HG02798 (cell line): ENCODE results near the gene EFCAB3.
"Not testable (repeated sequence)": the region's sequence is repeated elsewhere in the genome, so short reads cannot be mapped to it uniquely, and the experiment has no call there.

ENCODE experiments used
- ATAC-seq: cut with Tn5 transposase; IDR thresholded peaks from one replicate; pipeline ENCODE4 v1.9.1; 2021; ENCODE audit warnings: mild to moderate bottlenecking; ENCODE audit not compliant: unreplicated experiment, poor library complexity

EFCAB3 gene

DNA sequence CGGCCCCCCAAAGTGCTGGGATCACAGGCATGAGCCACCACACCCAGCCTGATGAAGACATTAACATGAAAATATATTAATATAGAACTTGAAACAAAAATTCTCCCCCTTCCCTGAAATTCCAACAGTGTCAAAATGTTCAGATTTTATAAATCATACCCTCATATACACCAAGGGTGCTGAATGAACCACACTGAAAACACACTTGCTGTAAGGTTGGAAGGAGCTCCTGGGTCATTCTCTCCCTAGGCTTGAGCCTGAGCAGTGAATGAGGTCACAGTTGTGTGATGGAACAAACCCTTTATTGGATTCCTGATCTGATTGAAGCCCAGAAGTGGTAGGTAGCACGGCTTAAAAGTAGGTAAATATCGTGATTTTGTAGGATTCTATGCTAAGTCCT is at the start of gene EFCAB3:
Gene EFCAB3 (plus strand): TSS at position 301 of the 400 bp plus-strand sequence. CDS start 2,427 bp downstream, outside the sequence.
- ATAC-seq, result no peak

DNA sequence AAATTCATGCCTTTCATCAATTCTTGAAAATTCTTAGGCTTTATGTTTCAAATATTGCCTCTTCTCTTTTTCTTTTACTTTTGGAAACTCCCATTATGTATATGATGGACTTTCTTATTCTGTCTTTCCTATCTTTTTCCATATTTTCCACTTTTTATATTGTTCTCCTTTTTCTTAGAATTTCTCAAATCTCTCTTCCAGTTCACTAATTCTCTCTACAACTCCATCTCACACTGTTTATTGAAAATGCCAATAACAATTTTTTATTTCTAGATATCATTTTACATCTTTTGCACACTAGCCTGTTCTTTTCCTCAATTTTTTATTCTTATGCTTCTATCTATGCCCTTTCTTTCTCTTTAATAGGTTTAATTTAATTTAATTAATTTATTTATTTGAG is 43.8 kb upstream of the EFCAB3 start:
- no peak for ATAC-seq

DNA sequence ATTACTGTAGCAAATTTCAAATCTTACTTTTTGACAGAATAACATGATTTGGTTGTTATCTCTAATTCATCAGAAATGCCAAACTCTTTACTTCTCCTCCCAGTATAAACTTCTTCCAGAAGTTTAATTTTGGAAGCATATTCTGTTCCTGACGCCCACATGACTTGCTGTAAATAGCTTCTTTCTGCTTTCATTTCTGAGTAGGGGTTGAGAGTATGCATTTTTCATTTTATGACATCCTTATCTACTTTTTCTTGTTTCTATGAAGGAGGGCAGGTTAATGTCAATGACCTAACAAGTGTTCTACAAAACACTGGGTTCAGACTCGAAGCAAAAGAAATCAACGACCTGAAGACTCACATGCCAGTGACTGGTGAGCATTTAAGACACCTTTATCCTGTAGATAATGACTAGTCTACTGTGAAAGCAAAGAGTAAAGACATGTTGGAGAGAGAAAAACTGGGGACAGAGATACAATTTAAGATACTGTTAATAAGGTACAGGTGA is 36.5 kb upstream of the EFCAB3 start:
- no peak for ATAC-seq

DNA sequence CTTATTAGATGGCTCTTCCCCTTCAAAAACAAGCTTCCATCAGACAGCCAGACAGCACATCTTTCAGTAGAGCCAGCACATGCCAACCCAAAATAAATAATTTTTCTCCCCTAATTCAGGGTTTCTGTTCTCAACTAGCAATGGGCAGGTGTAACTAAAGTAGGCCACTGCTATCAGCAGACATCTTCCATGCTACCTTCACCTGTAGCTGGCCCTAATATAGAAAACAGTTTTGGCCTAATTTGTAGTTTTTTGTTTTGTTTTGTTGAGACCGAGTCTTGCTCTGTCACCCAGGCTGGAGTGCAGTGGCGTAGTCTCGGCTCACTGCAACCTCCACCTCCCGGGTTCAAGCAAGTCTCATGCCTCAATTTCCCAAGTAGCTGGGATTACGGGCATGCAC is 29.2 kb upstream of the EFCAB3 start:
- no peak for ATAC-seq

DNA sequence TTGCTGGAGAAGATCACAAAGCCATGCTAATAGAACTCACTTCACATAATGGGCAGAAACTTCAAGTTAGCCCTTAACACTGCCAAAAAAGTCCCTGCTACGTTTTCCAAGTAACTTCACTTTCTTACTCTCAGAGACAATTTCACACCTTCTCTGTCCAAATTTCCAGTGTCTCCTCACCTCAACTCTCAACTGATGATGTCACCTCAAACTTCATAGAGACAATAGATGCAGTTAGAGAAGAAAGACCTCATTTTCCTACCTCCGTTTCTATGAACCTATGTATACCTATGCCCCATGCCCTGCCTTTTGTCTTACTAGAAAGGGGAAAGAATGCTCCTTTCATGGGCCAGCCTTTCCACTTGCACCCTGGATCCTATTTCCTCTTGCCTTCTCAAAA is 14.2 kb upstream of the EFCAB3 start:
- ATAC-seq, result no peak

DNA sequence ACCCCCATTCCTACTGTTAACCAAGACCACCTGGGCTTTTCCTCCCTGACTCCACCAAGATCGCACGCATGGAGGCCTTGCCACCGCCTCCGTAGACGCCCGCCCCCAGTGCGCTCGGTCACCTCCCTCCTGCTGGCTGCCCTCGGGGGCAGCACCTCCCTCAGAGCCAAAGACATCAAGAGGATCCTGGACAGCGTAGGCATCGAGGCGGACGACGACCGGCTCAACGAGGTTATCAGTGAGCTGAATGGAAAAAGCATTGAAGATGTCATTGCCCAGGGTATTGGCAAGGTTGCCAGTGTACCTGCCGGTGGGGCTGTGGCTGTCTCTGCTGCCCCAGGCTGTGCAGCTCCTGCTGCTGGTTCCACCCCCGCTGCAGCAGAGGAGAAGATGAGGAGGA is 1.2 kb downstream of the EFCAB3 start:
- no peak for ATAC-seq

DNA sequence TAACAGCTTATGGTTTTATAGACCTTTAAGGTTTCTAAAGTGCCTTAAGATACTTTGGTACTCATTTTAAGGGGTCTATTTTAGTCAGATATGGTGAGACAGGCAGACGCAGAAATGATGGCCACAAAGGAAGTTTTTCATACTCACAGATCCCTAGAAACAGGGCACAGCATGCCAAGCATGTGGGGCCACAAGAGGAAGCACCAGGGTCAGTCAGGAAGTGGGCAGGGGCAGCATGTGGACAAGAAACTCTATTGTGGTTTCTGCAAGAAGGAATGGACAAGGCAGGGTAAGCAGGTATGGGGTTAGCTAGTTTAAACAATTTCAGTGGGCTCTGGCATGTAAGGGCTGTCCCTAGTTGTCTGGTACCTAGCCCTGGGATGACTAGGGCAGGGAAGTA is 8.5 kb downstream of the EFCAB3 start:
- ATAC-seq, result no peak

DNA sequence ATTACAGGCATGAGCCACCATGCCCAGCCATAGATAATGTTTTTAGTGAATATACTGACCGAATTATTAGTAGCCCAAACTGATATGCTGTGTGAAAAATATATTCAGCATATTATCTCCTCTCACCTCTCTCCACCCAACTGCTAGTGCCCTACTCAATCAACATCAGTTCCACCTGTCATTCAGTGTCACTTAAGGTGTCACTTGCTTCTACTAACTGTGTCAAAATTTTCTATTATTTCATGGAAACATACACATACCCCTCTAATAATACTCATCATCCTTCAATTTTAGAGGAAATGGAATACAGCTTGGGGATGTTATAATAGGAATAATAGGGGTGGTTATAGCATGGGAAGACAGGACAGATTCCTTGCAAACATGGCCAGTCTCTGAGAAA is 12.6 kb downstream of the EFCAB3 start:
- no peak for ATAC-seq

DNA sequence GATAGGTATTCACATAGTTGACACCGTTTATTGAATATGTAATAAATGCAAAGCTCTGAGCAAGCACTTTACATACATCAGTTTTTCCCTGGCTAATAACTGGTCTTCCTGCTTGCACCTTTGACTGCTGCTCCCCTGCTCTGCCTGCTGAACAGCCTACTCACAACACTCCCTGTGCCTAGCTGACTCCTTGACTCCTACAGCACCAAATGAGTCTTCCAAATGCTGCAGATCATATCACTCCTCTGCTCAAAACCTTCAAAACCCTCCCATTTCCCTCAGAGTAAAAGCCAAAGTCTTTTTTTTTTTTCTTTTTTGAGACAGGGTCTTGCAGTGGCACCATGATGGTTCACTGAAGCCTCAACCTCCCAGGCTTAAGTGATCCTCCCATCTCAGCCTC is 18.5 kb downstream of the EFCAB3 start:
- no peak for ATAC-seq

DNA sequence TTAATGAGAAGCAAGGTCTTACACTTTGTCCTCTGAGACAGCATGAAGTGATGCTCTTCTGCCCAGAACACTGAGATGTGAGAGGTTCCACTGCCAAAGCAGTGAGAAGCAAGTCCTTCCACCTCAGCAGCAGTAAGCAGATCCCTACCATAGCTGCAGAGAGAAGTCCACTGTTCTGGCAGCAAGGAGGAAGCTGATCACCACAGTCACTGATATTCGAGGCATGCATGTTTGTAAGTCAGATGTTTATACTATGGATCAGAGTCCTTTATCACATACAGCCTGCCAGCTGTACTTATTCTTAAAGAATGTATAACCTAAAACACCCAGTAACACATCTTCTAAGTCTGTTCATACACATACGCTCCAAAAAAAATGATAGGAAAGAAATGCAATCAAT is 25.1 kb downstream of the EFCAB3 start:
- no peak for ATAC-seq

DNA sequence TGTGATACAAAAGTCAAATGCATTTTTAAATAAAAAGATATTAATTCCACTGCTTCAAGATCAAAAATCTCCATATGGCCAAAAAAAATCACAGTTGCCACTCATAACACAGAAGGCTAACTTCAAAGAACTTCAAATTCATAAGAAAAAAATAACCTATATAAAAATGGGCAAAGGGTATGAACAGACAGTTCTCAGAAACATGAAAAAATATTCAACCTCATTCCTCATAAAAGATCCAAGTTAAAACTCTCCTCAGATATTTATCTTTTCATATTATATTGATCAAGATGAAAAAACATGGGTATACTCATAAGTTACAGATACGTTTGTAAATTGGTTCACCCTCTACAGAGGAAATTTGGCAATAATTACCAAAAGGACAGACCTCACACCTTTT is 32.7 kb downstream of the EFCAB3 start:
- ATAC-seq, result not testable (repeated sequence)

DNA sequence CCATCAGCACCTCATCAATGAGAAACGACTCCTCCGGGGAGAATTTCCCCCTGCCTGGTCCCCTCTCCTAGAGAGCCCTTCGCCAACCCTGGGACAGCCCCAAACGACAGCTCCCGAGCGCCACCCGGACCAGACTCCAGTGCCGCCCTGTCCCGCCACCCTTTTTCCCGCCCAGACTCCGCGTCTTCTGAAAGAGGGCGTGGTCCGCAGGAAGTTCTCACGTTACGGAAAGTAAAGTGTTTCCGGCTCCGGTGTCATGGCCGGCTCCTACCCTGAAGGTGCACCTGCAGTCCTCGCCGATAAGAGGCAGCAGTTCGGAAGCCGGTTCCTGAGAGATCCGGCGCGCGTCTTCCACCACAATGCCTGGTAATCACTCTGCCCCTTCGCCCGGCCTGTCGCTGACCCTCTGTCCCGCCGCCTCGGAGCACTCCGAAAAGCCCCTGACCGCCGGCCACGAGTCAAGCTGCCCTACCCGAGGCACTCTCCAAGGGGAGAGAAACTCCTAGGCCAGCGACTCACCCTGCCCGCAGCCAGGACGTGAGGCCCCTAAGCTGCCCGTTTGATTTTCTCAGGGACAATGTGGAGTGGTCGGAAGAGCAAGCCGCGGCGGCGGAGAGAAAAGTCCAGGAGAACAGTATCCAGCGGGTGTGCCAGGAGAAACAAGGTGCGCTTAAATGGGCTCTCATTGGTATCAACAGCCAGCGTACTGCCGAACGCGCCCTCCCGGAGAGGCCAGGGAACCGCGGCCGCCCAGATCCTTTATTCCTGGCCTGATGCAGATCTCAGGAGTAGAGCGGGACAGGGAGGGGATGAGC is 43.5 kb downstream of the EFCAB3 start, which contains the start of gene METTL2A:
Gene METTL2A (plus strand): TSS at position 251 of the 815 bp plus-strand sequence. CDS start 6 bp downstream, at position 257.
- ATAC-seq, result peak; percentile 96

DNA sequence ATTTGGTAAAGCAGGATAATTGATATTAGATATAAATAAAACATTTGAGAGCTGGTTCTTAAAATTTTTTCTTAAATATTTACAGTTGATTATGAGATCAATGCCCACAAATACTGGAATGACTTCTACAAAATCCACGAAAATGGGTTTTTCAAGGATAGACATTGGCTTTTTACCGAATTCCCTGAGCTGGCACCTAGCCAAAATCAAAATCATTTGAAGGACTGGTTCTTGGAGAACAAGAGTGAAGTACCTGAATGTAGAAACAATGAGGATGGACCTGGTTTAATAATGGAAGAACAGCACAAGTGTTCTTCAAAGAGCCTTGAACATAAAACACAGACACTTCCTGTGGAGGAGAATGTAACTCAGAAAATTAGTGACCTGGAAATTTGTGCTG is 45.9 kb downstream of the EFCAB3 start:
- not testable (repeated sequence) for ATAC-seq

DNA sequence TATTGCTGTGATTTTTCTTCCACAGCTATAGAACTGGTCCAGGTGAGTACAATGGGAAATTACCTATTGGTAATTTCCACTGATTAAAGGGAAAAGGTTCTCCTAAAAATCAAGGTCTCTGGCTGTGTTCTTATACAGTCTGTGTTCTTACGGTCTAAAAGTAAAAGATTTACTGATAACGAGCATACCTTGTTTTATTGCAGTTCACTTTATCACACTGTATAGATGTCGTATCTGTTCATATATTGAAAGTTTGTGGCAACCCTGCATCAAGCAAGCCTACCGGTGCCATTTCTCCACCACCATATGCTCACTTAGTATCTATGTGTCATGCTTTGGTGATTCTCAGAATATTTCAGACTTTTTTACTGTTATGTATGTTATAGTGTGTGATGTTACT is 54.9 kb downstream of the EFCAB3 start:
- ATAC-seq, result not testable (repeated sequence)

DNA sequence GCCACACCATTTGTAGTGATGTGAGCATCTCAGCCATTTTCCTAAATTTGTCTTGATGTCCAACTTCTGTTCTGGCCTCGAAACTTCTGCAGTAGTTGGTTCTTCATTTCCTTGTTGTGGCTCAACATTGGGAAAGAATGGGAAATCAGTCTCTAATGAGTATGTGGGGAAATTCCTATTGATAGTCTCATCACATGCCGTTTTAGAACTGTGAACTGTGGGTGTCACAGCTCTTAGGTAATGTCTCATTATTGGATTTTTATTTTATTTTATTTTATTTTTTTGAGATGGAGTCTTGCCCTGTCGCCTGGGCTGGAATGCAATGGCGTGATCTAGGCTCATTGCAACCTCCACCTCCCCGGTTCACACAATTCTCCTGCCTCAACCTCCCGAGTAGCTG is 60.8 kb downstream of the EFCAB3 start:
- ATAC-seq, result not testable (repeated sequence)

DNA sequence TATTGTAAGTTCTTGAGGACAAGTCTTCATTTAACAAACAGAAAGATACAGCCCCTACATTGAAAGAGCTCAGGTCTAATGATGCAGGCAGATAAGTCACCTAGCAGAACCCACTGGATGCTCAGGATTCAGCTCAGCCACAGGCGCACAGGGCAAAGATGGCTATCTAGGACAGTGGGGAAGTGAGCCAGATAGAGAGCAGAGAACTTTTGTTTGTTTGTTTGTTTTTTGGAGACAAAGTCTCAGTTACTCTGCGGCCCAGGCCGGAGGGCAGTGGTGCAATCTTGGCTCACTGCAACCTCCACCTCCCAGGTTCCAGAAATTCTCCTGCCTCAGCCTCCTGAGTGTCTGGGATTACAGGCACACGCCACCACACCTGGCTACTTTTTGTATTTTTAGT is 63.7 kb downstream of the EFCAB3 start:
- ATAC-seq, result no peak

DNA sequence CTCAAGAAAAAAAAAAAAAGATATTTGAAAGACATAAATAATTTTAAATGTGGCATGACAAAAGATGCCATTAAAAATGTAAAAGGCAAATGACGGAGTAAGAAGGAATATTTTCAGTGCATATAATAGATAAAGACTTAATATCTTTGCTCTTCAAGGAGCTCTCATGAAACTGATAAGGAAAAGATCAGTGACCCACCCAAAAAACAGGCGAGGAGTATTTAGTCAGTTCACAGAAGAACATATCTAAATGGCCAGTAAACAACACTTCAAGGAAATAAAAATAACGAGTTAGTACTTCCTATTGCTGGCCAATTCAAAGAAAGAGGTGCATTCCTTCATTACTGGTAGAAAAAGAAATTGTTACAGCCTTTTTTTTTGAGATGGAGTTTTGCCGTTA is 65.4 kb downstream of the EFCAB3 start:
- ATAC-seq, result not testable (repeated sequence)

DNA sequence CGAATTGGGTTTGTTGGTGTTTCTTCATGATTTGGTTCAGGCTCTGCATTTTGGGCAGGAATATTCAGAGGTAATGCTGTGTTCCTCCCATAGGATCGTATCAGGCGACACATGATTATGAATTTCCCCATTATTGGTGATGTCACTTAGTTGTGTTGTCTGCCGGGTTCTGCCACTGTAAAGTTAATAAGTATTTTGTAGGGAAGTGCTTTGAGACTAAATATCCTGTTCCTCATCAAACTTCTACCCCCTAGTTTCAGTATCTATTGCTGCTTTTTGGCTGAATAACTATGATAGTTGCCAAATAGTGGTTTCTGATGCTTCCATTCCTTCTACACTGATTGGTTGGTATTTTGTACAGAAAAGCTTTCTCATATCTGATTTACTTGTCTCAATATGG is 71.8 kb downstream of the EFCAB3 start:
- ATAC-seq, result not testable (repeated sequence)

DNA sequence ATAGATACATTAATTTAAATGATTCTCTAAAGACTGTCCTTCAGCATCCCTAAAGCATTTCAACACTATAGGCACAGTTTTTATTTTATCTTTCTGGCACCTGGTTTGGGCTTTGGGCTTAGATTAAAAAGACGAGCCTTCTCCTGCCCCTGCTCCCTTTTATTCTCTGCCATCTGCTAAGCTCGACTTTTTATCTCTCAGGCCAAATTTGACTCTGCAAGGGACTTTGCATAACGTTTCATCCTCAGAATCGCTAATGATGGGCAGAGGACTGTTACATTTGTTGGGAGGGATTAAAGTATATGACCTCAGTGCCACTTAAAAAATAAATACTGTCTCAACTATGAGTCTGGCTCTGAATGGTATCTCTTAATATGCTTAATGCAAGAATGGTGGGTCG is 72.7 kb downstream of the EFCAB3 start:
- not testable (repeated sequence) for ATAC-seq

DNA sequence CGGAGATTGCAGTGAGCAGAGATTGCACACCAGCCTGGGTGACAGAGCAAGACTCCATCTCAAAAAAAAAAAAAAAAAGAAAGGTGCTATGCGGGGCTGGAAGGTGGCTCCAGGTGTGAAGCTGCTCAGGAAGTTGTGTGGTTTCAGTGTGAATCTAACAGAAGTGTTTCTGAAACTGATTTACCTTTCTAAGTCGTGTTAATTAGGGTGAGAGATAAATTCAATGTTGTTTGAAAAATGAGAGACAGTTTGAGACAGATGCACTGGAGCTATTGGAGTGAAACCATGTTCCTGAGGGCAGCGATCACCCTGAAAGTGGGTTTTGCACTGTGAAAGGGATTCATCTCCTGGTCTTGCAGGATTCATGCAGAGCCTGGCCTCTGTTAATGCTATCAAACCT is 73.3 kb downstream of the EFCAB3 start:
- peak; percentile 26 for ATAC-seq

DNA sequence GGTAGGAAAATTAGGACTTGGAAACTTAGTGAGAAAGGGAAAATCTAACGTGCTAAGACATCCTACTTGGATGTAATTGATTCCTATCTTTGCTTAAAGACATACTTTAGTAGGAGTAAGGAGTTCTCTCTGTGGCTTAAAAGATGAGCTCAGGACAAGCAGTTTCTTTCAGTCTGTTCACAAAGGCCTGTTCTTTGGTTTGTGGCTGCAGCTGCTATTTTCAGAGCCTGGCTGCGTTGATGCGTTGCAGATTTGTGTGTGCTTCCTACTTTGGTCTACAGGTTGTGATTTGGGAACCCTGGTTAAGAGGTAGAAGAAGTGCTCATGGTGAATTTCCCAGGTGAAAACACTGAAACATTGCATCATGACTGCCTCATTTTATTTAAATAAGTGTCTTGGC is 73.8 kb downstream of the EFCAB3 start:
- peak; percentile 57 for ATAC-seq

DNA sequence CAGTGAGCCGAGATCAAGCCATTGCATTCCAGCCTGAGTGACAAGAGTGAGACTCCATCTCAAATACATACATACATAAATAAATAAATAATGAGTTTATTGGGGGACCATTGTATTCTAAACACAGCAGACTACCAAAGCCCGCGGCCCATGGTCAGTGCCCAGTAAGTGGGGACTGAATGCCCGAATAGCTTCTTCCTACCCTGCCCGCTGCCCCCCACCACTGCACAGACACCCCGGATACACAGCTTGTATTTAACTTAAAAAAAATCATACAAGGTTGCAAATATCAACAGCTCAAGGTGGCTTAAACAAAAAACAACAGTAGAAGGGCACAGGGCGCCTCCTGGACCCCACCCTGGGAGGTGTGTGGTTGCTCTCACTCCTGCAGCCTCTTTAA is 75.7 kb downstream of the EFCAB3 start:
- ATAC-seq, result no peak
